HEK293 (cell line): ENCODE measurements around the gene TBC1D22A.

Source experiments
- CTCF ChIA-PET: fragments of 350-600 bp; formaldehyde crosslinking; extraction: SDS; loops from one replicate; lab custom pipeline; 2021; ENCODE audit warnings: antibody characterized with exemption; lab: Yijun Ruan, JAX
- POLR2A ChIA-PET: fragments of 300-600 bp; formaldehyde crosslinking; extraction: SDS; loops from one replicate; lab custom pipeline; 2020; ENCODE audit warnings: antibody characterized with exemption, inconsistent platforms; lab: Yijun Ruan, JAX
- H3K27ac ChIP-seq: fragments of 200-500 bp; sonication (Bioruptor generic); 2 replicates; pipeline ENCODE4 v1.5.1; 2014; ENCODE audit warnings: low read depth, low read length, control low read depth, inconsistent platforms; ENCODE audit errors: extremely low read depth
- H3K36me3 ChIP-seq, 2 experiments: fragments of 200-500 bp in 1 of 2; sonication (Bioruptor generic) in 1 of 2; 1 replicate in 1 of 2; 2 replicates in 1 of 2; pipeline ENCODE4 v1.5.1; 2014 to 2017; ENCODE audit warnings: inconsistent platforms in 2 of 2, low read length in 2 of 2; ENCODE audit not compliant: control insufficient read depth in 2 of 2, insufficient read depth in 1 of 2
- H3K4me1 ChIP-seq: fragments of 200-500 bp; sonication (Bioruptor generic); 2 replicates; pipeline ENCODE4 v1.5.1; 2014; ENCODE audit warnings: mild to moderate bottlenecking, low read length, inconsistent platforms; ENCODE audit not compliant: control insufficient read depth, insufficient read depth
- H3K4me3 ChIP-seq: 2 replicates; pipeline ENCODE4 v1.5.1; 2011; ENCODE audit warnings: low read depth, mild to moderate bottlenecking, control low read depth, low read length, moderate library complexity
- H3K9me3 ChIP-seq: fragments of 200-500 bp; sonication (Bioruptor generic); 2 replicates; pipeline ENCODE4 v1.5.1; 2014; ENCODE audit warnings: low read depth, low read length, inconsistent platforms; ENCODE audit not compliant: control insufficient read depth, insufficient read depth
- HOXC10 ChIP-seq: sonication (generic); formaldehyde crosslinking; IDR thresholded peaks from 2 replicates; pipeline ENCODE4 v1.8.1; 2023; ENCODE audit warnings: mild to moderate bottlenecking, missing genetic modification reagents
- KLF10 ChIP-seq: fragments of 450-650 bp; IDR thresholded peaks from 2 replicates; pipeline ENCODE4 v1.5.1; 2018; ENCODE audit warnings: missing biosample characterization, mild to moderate bottlenecking, missing genetic modification characterization
- KLF7 ChIP-seq: fragments of 450-650 bp; formaldehyde crosslinking; IDR thresholded peaks from 2 replicates; pipeline ENCODE4 v1.5.1; 2016; ENCODE audit warnings: missing biosample characterization, missing genetic modification characterization, borderline replicate concordance
- TCF7L2 ChIP-seq: IDR thresholded peaks from 2 replicates; pipeline ENCODE4 v1.6.1; 2011; ENCODE audit warnings: low read depth, mild to moderate bottlenecking, inconsistent platforms, low read length, moderate library complexity, borderline replicate concordance
- TRIM28 ChIP-seq: IDR thresholded peaks from 2 replicates; pipeline ENCODE4 v1.6.1; 2011; ENCODE audit warnings: low read length, control low read depth, borderline replicate concordance
- ZBTB1 ChIP-seq: fragments of 450-650 bp; formaldehyde crosslinking; IDR thresholded peaks from 2 replicates; pipeline ENCODE4 v1.5.1; 2016; ENCODE audit warnings: missing biosample characterization, missing genetic modification characterization
- ZFP41 ChIP-seq: fragments of 450-650 bp; formaldehyde crosslinking; IDR thresholded peaks from 2 replicates; pipeline ENCODE4 v1.5.1; 2016; ENCODE audit warnings: missing biosample characterization, missing genetic modification characterization, borderline replicate concordance
- ZNF132 ChIP-seq: fragments of 450-650 bp; formaldehyde crosslinking; IDR thresholded peaks from 2 replicates; pipeline ENCODE4 v1.5.1; 2017; ENCODE audit warnings: missing biosample characterization, missing genetic modification characterization, borderline replicate concordance
- ZNF174 ChIP-seq: fragments of 450-650 bp; formaldehyde crosslinking; IDR thresholded peaks from 2 replicates; pipeline ENCODE4 v1.5.0; 2017; ENCODE audit warnings: missing biosample characterization, mild to moderate bottlenecking, missing genetic modification characterization
- ZNF37A ChIP-seq: fragments of 450-650 bp; IDR thresholded peaks from 2 replicates; pipeline ENCODE4 v1.5.1; 2018; ENCODE audit warnings: missing biosample characterization, missing genetic modification characterization
- ZNF426 ChIP-seq: fragments of 450-650 bp; formaldehyde crosslinking; IDR thresholded peaks from 2 replicates; pipeline ENCODE4 v1.5.1; 2017; ENCODE audit warnings: missing biosample characterization, missing genetic modification characterization, mild to moderate bottlenecking, inconsistent platforms, moderate library complexity
- ZNF433 ChIP-seq: fragments of 450-650 bp; formaldehyde crosslinking; IDR thresholded peaks from 2 replicates; pipeline ENCODE4 v1.5.1; 2016; ENCODE audit warnings: missing biosample characterization, missing genetic modification characterization, low read depth
- ZNF48 ChIP-seq: fragments of 450-650 bp; formaldehyde crosslinking; IDR thresholded peaks from 2 replicates; pipeline ENCODE4 v1.5.1; 2016; ENCODE audit warnings: missing biosample characterization, missing genetic modification characterization
- ZNF654 ChIP-seq: fragments of 450-650 bp; formaldehyde crosslinking; IDR thresholded peaks from 2 replicates; pipeline ENCODE4 v1.5.1; 2016; ENCODE audit warnings: low read depth, missing biosample characterization, missing genetic modification characterization
- ZNF707 ChIP-seq: fragments of 450-650 bp; formaldehyde crosslinking; IDR thresholded peaks from 2 replicates; pipeline ENCODE4 v1.5.1; 2016; ENCODE audit warnings: missing biosample characterization, missing genetic modification characterization
- ZNF776 ChIP-seq: fragments of 450-650 bp; formaldehyde crosslinking; IDR thresholded peaks from 2 replicates; pipeline ENCODE4 v1.5.0; 2017; ENCODE audit warnings: missing biosample characterization, missing genetic modification characterization, borderline replicate concordance
- ZNF785 ChIP-seq: fragments of 450-650 bp; formaldehyde crosslinking; IDR thresholded peaks from 2 replicates; pipeline ENCODE4 v1.5.1; 2016; ENCODE audit warnings: missing biosample characterization, missing genetic modification characterization
- ZNF830 ChIP-seq: fragments of 450-650 bp; IDR thresholded peaks from 2 replicates; pipeline ENCODE4 v1.5.0; 2018; ENCODE audit warnings: missing biosample characterization, missing genetic modification characterization, low read depth, mild to moderate bottlenecking, moderate library complexity
- ZNF843 ChIP-seq: fragments of 450-650 bp; formaldehyde crosslinking; IDR thresholded peaks from 2 replicates; pipeline ENCODE4 v1.5.1; 2016; ENCODE audit warnings: missing biosample characterization, missing genetic modification characterization
- TF ChIP-seq, protein P1 (sequence below): fragments of 450-650 bp; formaldehyde crosslinking; IDR thresholded peaks from 2 replicates; pipeline ENCODE4 v1.5.1; 2017; ENCODE audit warnings: missing biosample characterization, missing genetic modification characterization
- TF ChIP-seq, protein P2 (sequence below): fragments of 450-650 bp; formaldehyde crosslinking; IDR thresholded peaks from 2 replicates; pipeline ENCODE4 v1.5.1; 2017; ENCODE audit warnings: missing biosample characterization, missing genetic modification characterization
- TF ChIP-seq, protein P3 (sequence below): fragments of 450-650 bp; formaldehyde crosslinking; IDR thresholded peaks from 2 replicates; pipeline ENCODE4 v1.5.1; 2016; ENCODE audit warnings: missing biosample characterization, missing genetic modification characterization, borderline replicate concordance

TBC1D22A gene

DNA sequence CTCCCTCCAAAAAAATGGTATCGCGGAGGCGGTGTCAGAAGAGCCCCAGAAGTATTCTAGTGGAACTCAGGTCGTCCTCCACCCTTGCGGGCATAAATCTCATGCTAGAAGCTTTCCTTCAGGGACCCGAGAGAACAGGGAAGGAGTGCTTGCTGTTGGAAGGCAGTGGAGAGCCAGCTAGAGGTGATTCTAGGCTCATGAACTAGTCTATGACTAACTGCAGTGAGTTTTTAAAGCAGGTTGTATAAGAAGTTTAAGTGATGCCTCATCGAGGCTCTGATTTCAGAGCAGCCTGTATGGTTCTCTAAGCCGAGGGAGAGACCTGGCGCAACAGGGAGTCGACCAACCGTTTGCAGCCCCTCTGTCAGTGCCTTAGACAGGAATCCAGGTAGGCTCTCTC lies 85.7 kb downstream of the TBC1D22A start:
- Histone ChIP-seq H3K9me3 (no peaks in the 10 kb centered on the region), H3K27ac (no peak overlapping the region), H3K4me3 (no peak overlapping the region), H3K4me1 (no peaks in the 10 kb centered on the region), H3K36me3 (peaks cover 0 to 3% of the 10 kb centered on the region in 2 experiments; a peak in 1 of 3 replicates)
- ChIA-PET CTCF (no interaction called here), POLR2A (no interaction called here)
- TF ChIP-seq TCF7L2 (no peak), ZNF433 (tag by site-specific recombination) (no peak), ZNF707 (tag by site-specific recombination) (no peak), ZNF37A (no peak)

DNA sequence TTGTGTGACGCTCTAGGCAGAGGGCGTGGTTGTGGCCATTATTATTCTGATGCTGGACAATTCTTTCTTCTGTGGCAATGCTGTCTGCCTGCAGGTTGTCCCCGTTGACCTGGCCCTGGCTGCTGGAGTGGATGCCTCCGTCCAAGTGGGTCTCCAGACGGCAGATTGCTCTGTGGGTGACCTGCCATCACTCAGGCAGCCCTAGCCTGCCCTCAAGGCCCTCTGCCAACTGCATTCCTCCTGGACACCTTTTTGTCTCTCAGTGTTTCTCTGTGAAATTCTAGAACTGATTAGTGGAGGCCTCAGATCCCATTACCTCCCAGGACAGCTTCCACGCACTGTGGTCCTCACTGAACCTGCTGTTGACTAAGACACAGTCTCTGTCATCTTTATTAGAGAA lies 86.7 kb downstream of the TBC1D22A start:
- CTCF ChIA-PET = interaction anchor here (0.6 kb wide), 1 partner anchor 43 kb away, joined by 4 read pairs; no protein-coding TSS in a partner anchor
- POLR2A ChIA-PET = no interaction called here
- no peaks in the 10 kb centered on the region for H3K9me3 ChIP-seq

DNA sequence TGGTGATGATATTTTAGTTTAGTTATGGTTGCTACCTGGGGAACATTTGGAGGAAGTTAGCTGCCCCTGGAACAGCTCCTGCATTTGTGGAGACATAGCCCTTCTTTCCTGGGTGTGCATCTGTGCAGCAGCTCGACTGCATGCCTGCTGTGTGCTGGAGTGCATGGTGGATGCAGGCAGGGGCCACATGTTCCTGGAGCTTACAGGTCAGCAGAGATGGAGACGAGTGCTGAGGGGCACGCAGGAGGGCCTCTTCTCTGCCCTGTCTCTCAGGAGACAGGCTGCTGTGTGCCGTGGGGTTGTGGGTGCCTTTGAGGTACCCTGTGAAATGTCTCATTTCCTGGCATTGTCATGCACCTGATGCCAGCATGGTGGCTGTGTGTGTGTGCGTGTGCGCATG lies 87.5 kb downstream of the TBC1D22A start:
- no peaks in the 10 kb centered on the region for H3K4me1 ChIP-seq
- CTCF ChIA-PET = no interaction called here
- POLR2A ChIA-PET = no interaction called here
- no peaks in the 10 kb centered on the region for H3K9me3 ChIP-seq
- H3K4me3 ChIP-seq = no peak overlapping the region
- H3K36me3 ChIP-seq = peaks cover 0 to 3% of the 10 kb centered on the region in 2 experiments; a peak in 1 of 3 replicates
- no peak overlapping the region for H3K27ac ChIP-seq
- TF ChIP-seq ZBTB1 (tag by site-specific recombination) (no peak), ZNF132 (no peak), HOXC10 (CRISPR knock-in tag) (no peak), ZNF776 (tag by site-specific recombination) (no peak), KLF10 (no peak), ZNF843 (tag by site-specific recombination) (no peak)
- TF ChIP-seq, protein P1, sequence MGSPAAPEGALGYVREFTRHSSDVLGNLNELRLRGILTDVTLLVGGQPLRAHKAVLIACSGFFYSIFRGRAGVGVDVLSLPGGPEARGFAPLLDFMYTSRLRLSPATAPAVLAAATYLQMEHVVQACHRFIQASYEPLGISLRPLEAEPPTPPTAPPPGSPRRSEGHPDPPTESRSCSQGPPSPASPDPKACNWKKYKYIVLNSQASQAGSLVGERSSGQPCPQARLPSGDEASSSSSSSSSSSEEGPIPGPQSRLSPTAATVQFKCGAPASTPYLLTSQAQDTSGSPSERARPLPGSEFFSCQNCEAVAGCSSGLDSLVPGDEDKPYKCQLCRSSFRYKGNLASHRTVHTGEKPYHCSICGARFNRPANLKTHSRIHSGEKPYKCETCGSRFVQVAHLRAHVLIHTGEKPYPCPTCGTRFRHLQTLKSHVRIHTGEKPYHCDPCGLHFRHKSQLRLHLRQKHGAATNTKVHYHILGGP = no peak

More for the DNA sequence above, 86.7 kb downstream of the TBC1D22A start:
- peaks cover 0 to 3% of the 10 kb centered on the region in 2 experiments; a peak in 1 of 3 replicates for H3K36me3 ChIP-seq
- no peaks in the 10 kb centered on the region for H3K4me1 ChIP-seq
- H3K27ac ChIP-seq = no peak overlapping the region
- no peak overlapping the region for H3K4me3 ChIP-seq
- TF ChIP-seq ZNF785 (tag by site-specific recombination) = no peak
- no peak for TF ChIP-seq ZNF654 (tag by site-specific recombination)
- TF ChIP-seq, protein P2, sequence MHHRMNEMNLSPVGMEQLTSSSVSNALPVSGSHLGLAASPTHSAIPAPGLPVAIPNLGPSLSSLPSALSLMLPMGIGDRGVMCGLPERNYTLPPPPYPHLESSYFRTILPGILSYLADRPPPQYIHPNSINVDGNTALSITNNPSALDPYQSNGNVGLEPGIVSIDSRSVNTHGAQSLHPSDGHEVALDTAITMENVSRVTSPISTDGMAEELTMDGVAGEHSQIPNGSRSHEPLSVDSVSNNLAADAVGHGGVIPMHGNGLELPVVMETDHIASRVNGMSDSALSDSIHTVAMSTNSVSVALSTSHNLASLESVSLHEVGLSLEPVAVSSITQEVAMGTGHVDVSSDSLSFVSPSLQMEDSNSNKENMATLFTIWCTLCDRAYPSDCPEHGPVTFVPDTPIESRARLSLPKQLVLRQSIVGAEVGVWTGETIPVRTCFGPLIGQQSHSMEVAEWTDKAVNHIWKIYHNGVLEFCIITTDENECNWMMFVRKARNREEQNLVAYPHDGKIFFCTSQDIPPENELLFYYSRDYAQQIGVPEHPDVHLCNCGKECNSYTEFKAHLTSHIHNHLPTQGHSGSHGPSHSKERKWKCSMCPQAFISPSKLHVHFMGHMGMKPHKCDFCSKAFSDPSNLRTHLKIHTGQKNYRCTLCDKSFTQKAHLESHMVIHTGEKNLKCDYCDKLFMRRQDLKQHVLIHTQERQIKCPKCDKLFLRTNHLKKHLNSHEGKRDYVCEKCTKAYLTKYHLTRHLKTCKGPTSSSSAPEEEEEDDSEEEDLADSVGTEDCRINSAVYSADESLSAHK (tag by site-specific recombination) = no peak
- no peak for TF ChIP-seq ZNF830 (tag by site-specific recombination)
- no peak for TF ChIP-seq ZNF426 (tag by site-specific recombination)
- TF ChIP-seq TRIM28 = no peak
- no peak for TF ChIP-seq ZNF174 (tag by site-specific recombination)
- TF ChIP-seq ZFP41 = no peak
- TF ChIP-seq KLF7 (tag by site-specific recombination) = no peak
- TF ChIP-seq, protein P3, sequence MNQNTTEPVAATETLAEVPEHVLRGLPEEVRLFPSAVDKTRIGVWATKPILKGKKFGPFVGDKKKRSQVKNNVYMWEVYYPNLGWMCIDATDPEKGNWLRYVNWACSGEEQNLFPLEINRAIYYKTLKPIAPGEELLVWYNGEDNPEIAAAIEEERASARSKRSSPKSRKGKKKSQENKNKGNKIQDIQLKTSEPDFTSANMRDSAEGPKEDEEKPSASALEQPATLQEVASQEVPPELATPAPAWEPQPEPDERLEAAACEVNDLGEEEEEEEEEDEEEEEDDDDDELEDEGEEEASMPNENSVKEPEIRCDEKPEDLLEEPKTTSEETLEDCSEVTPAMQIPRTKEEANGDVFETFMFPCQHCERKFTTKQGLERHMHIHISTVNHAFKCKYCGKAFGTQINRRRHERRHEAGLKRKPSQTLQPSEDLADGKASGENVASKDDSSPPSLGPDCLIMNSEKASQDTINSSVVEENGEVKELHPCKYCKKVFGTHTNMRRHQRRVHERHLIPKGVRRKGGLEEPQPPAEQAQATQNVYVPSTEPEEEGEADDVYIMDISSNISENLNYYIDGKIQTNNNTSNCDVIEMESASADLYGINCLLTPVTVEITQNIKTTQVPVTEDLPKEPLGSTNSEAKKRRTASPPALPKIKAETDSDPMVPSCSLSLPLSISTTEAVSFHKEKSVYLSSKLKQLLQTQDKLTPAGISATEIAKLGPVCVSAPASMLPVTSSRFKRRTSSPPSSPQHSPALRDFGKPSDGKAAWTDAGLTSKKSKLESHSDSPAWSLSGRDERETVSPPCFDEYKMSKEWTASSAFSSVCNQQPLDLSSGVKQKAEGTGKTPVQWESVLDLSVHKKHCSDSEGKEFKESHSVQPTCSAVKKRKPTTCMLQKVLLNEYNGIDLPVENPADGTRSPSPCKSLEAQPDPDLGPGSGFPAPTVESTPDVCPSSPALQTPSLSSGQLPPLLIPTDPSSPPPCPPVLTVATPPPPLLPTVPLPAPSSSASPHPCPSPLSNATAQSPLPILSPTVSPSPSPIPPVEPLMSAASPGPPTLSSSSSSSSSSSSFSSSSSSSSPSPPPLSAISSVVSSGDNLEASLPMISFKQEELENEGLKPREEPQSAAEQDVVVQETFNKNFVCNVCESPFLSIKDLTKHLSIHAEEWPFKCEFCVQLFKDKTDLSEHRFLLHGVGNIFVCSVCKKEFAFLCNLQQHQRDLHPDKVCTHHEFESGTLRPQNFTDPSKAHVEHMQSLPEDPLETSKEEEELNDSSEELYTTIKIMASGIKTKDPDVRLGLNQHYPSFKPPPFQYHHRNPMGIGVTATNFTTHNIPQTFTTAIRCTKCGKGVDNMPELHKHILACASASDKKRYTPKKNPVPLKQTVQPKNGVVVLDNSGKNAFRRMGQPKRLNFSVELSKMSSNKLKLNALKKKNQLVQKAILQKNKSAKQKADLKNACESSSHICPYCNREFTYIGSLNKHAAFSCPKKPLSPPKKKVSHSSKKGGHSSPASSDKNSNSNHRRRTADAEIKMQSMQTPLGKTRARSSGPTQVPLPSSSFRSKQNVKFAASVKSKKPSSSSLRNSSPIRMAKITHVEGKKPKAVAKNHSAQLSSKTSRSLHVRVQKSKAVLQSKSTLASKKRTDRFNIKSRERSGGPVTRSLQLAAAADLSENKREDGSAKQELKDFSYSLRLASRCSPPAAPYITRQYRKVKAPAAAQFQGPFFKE (tag by site-specific recombination) = no peak
- TF ChIP-seq ZNF48 (tag by site-specific recombination) = no peak
